ENCODE results near the gene DMBT1. TPM values are rescaled to one million over a fixed set of nuclear protein-coding genes. Genes with fewer than 3 reads are reported as not detected.
"Not testable (repeated sequence)": the region's sequence is repeated elsewhere in the genome, so short reads cannot be mapped to it uniquely, and the experiment has no call there.

The DMBT1 gene
- total RNA-seq, 1 donor from 2014 or later = not detected

- intact Hi-C loops (cut with DNase I) = no loop called here
- TF ChIP-seq CTCF (IDR thresholded peaks at IDR 0.05) = no peak
- TF ChIP-seq POLR2AphosphoS5 (IDR thresholded peaks at IDR 0.05; ENCODE audit: insufficient read depth in 1 of 2, low read depth in 1 of 2) = no peak
- TF ChIP-seq POLR2A (IDR thresholded peaks at IDR 0.05) = no peak
Observed at GRCh38 chr10:122591736-122592135, 31.2 kb downstream of the DMBT1 start.

GRCh38 chr10:122592161-122592560 is 31.6 kb downstream of the DMBT1 start:
- Histone ChIP-seq H3K36me3 (no peaks in the 10 kb centered on the region), H3K4me3 (no peak overlapping the region), H3K27ac (no peak overlapping the region), H3K27me3 (no peaks in the 10 kb centered on the region), H3K4me1 (no peaks in the 10 kb centered on the region), H3K9me3 (no peaks in the 10 kb centered on the region)
- DNase-seq (ENCODE audit: extremely low spot score in 2 of 2) = no peak
- intact Hi-C loops (cut with DNase I) = no loop called here
- TF ChIP-seq CTCF (IDR thresholded peaks at IDR 0.05) = no peak
- TF ChIP-seq POLR2AphosphoS5 (IDR thresholded peaks at IDR 0.05; ENCODE audit: insufficient read depth in 1 of 2, low read depth in 1 of 2) = no peak
- no peak for TF ChIP-seq POLR2A (IDR thresholded peaks at IDR 0.05)

More at GRCh38 chr10:122591736-122592135, 31.2 kb downstream of the DMBT1 start:
- Histone ChIP-seq H3K27ac (no peak overlapping the region), H3K27me3 (no peaks in the 10 kb centered on the region), H3K4me1 (no peaks in the 10 kb centered on the region), H3K36me3 (no peaks in the 10 kb centered on the region), H3K9me3 (no peaks in the 10 kb centered on the region), H3K4me3 (no peak overlapping the region)
- no peak for DNase-seq (ENCODE audit: extremely low spot score in 2 of 2)

DNA sequence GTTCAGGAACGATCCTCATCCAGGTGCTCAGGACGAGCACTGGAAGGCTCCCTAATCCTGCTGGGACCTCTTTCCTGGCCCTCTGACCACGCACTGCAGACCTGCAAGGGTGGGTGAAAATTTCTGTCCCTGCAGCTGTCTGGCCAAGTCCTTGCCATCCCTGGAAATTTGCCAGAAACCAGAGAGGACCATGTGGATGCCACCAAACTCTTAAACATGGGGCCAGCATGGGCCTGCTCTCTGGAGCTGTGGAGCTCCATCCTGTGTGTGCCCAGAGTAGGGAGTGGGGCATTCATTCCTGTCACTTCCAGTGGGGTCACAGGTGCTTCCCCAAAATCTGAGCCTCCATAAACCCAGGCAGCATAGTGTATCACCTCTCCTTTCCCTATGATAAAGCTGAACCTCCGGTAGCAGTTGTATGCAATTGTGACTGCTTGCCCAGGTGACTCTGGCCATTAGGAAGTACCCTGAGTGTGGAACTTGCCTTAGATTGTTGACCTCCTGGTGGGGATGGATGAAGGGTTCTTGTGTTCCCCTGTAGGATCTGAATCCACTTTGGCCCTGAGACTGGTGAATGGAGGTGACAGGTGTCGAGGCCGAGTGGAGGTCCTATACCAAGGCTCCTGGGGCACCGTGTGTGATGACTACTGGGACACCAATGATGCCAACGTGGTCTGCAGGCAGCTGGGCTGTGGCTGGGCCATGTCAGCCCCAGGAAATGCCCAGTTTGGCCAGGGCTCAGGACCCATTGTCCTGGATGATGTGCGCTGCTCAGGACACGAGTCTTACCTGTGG is 57.1 kb downstream of the DMBT1 start:
- no peak overlapping the region for H3K4me3 ChIP-seq
- no peaks in the 10 kb centered on the region for H3K4me1 ChIP-seq
- no peak for DNase-seq (ENCODE audit: extremely low spot score in 2 of 2)
- no peaks in the 10 kb centered on the region for H3K27me3 ChIP-seq
- intact Hi-C loops (cut with DNase I) = no loop called here
- H3K27ac ChIP-seq = no peak overlapping the region
- no peaks in the 10 kb centered on the region for H3K9me3 ChIP-seq
- no peak for TF ChIP-seq POLR2A (IDR thresholded peaks at IDR 0.05)
- TF ChIP-seq CTCF (IDR thresholded peaks at IDR 0.05) = no peak
- TF ChIP-seq POLR2AphosphoS5 (IDR thresholded peaks at IDR 0.05; ENCODE audit: insufficient read depth in 1 of 2, low read depth in 1 of 2) = no peak
- no peaks in the 10 kb centered on the region for H3K36me3 ChIP-seq

DNA sequence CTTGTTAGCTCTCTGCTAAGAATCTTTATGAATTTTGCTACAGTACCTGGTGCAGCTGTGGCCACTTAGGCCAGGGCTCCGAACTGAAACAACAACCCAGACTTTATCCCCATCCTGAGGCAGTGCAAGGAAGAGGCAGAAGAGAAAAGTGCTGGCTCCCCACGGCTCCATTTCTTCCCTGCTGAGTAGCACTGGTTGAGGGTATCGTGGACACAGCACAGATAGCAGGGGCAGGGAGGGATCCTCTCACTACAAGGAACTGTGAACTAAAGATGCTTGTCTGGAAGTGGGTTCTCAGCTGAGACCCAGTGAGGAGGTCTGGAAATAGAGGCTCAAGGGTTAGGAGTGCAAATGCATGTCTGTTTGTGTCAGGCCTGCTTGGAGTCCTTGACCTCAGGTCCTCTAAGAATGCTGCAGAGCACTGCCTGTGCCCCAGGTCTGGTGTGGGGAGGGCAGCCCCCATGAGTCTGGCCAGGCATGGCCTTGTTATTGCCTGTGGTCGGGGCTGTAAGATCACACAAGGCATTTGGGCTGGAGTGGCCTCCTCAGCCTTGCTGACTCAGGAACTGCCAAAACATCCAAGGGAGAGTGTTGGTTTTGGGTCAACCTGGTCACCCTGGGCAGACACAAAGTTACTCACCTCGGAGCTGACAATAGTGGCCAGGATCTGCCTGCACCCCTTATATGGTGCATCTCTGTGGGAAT is 58.1 kb downstream of the DMBT1 start:
- no peak for TF ChIP-seq POLR2A (IDR thresholded peaks at IDR 0.05)
- no peak for TF ChIP-seq CTCF (IDR thresholded peaks at IDR 0.05)
- TF ChIP-seq POLR2AphosphoS5 (IDR thresholded peaks at IDR 0.05; ENCODE audit: insufficient read depth in 1 of 2, low read depth in 1 of 2) = no peak
- no peaks in the 10 kb centered on the region for H3K27me3 ChIP-seq
- H3K36me3 ChIP-seq = no peaks in the 10 kb centered on the region
- no peak overlapping the region for H3K27ac ChIP-seq
- H3K4me1 ChIP-seq = no peaks in the 10 kb centered on the region
- intact Hi-C loops (cut with DNase I) = no loop called here
- no peaks in the 10 kb centered on the region for H3K9me3 ChIP-seq
- no peak overlapping the region for H3K4me3 ChIP-seq
- no peak for DNase-seq (ENCODE audit: extremely low spot score in 2 of 2)

GRCh38 chr10:122620961-122621360 is 60.4 kb downstream of the DMBT1 start:
- H3K4me1 ChIP-seq; H3K36me3 ChIP-seq; H3K4me3 ChIP-seq; H3K9me3 ChIP-seq; H3K27me3 ChIP-seq; DNase-seq (ENCODE audit: extremely low spot score in 2 of 2); intact Hi-C loops (cut with DNase I); H3K27ac ChIP-seq: not testable (repeated sequence)
